GM08714 (cell line): ENCODE measurements around the gene OTUD3.
"Not testable (repeated sequence)": the region's sequence is repeated elsewhere in the genome, so short reads cannot be mapped to it uniquely, and the experiment has no call there.

Experiments
- H3K4me3 ChIP-seq: fragments of 200-500 bp; sonication (Bioruptor generic); 2 replicates; pipeline ENCODE4 v1.5.1; 2014; ENCODE audit warnings: mild to moderate bottlenecking, low read length, inconsistent platforms
- ZNF274 ChIP-seq: IDR thresholded peaks from 2 replicates; pipeline ENCODE4 v1.6.1; 2012; ENCODE audit warnings: mild to moderate bottlenecking, low read depth, low read length

Gene OTUD3

GRCh38 chr1:19882111-19883071 lies at the start of gene OTUD3:
Gene OTUD3, plus strand, starts transcription at chr1:19882395. Its CDS starts 119 bp downstream, at chr1:19882514.
- no peak for TF ChIP-seq ZNF274
- H3K4me3 ChIP-seq: peak within 1 kb of the TSS; percentile 97

GRCh38 chr1:19835578-19835977 lies 46.6 kb upstream of the OTUD3 start:
- no peak for TF ChIP-seq ZNF274
- no peak overlapping the region for H3K4me3 ChIP-seq

- no peak for TF ChIP-seq ZNF274
- H3K4me3 ChIP-seq: no peak overlapping the region
These were observed 44.3 kb upstream of the OTUD3 start for GRCh38 chr1:19837866-19838265.

- no peak overlapping the region for H3K4me3 ChIP-seq
- no peak for TF ChIP-seq ZNF274
These were observed 42.0 kb upstream of the OTUD3 start for GRCh38 chr1:19840228-19840627.

GRCh38 chr1:19844731-19845495 lies 37.3 kb upstream of the OTUD3 start:
- no peak for TF ChIP-seq ZNF274
- H3K4me3 ChIP-seq: no peak overlapping the region

GRCh38 chr1:19845555-19845954 lies 36.6 kb upstream of the OTUD3 start:
- TF ChIP-seq ZNF274: no peak

GRCh38 chr1:19846338-19846737 lies 35.9 kb upstream of the OTUD3 start:
- H3K4me3 ChIP-seq: no peak overlapping the region
- TF ChIP-seq ZNF274: no peak

More at GRCh38 chr1:19845555-19845954, 36.6 kb upstream of the OTUD3 start:
- no peak overlapping the region for H3K4me3 ChIP-seq

- not testable (repeated sequence) for H3K4me3 ChIP-seq
These were observed 34.9 kb upstream of the OTUD3 start for GRCh38 chr1:19847334-19847733.

GRCh38 chr1:19849307-19849706 lies 32.9 kb upstream of the OTUD3 start:
- not testable (repeated sequence) for H3K4me3 ChIP-seq

- H3K4me3 ChIP-seq: no peak overlapping the region
- TF ChIP-seq ZNF274: no peak
These were observed 32.0 kb upstream of the OTUD3 start for GRCh38 chr1:19850214-19850613.

GRCh38 chr1:19852036-19852435 lies 30.2 kb upstream of the OTUD3 start:
- H3K4me3 ChIP-seq: no peak overlapping the region
- TF ChIP-seq ZNF274: no peak

- no peak overlapping the region for H3K4me3 ChIP-seq
- no peak for TF ChIP-seq ZNF274
These were observed 27.3 kb upstream of the OTUD3 start for GRCh38 chr1:19854866-19855265.

GRCh38 chr1:19858893-19859292 lies 23.3 kb upstream of the OTUD3 start:
- H3K4me3 ChIP-seq: no peak overlapping the region
- no peak for TF ChIP-seq ZNF274

- no peak overlapping the region for H3K4me3 ChIP-seq
- no peak for TF ChIP-seq ZNF274
These were observed 22.3 kb upstream of the OTUD3 start for GRCh38 chr1:19859876-19860275.

- H3K4me3 ChIP-seq: no peak overlapping the region
- TF ChIP-seq ZNF274: no peak
These were observed 21.8 kb upstream of the OTUD3 start for GRCh38 chr1:19860418-19860817.

- no peak overlapping the region for H3K4me3 ChIP-seq
- no peak for TF ChIP-seq ZNF274
These were observed 21.2 kb upstream of the OTUD3 start for GRCh38 chr1:19861034-19861433.
